NCI-H1048 (cell line): ENCODE data around the gene IQCK.
"Not testable (repeated sequence)": the region's sequence is repeated elsewhere in the genome, so short reads cannot be mapped to it uniquely, and the experiment has no call there.

Experiments used
- DNase-seq: peaks from one replicate; lab custom pipeline; 2025; lab: John Stamatoyannopoulos, UW

The IQCK gene

DNA sequence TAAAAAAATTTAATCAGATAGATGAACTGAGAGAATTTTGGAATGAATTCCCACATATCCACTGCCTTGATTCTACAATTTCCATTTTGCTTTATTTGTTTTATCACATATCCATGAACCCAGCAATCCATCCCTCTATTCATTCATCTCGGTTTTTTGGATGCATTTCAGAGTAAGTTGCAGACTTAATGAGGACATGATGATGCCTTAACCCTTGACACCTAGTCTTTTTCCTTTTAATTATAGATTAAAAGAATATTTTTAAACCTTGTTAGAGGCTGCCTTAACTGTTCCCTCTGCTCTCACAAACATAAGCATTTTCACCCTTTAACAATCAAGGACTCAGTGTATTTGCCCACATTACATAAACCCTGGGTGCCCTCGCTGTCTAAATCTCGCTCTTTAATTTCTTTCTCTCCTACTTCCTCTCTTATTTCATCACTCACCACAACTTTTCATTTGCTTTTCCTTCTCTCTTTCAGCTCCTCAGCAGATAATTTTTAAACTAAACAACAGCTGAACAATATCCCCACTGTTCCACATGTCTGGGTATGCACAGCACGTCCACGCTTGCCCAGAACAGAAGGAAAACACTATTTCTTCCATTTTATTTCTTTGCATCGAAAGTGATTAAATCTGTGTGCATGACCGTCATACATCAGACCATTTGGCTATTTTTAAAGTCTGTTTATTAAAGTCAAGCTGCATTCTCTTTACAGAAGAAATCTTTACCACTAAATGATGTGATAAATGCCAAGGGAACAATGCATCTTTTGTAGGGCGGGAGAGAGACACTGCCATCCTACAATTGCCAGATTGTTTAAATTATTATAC is 39.9 kb downstream of the IQCK start:
- DNase-seq = peak; percentile 1

GRCh38 chr16:19760356-19761060 is 42.4 kb downstream of the IQCK start:
- no peak for DNase-seq

DNA sequence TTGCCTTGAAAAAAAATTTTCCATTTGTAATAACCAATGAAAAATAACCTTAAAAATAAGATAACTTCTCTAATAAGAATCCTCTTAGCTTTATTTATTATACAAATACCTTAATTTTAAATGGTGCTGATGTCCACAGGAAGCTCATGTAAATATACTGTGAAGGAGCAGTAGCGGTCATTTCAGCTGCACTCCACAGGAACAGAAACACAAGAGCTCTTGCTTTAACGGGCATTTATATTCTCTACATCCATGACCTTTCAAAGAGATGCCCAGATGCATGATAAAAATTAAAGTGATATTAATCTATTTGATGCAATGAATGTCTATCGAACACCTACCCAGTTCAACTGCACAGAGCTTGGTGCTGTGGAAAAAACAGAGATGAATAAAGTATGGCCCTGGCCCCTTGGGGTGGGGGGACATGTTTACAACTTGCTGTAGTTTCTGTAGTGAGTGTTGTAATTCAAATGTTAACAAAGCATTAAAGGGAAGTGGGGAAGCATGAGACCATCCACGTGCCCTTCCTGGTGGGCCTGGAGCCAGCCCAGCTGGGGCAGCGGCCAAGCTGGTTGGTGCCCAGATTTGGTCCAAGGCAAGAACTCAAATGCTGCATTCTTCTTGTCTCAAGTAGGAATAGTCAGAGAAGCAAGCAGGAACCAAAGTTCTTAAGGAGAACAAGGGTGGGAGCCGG is 47.9 kb downstream of the IQCK start:
- DNase-seq = no peak

DNA sequence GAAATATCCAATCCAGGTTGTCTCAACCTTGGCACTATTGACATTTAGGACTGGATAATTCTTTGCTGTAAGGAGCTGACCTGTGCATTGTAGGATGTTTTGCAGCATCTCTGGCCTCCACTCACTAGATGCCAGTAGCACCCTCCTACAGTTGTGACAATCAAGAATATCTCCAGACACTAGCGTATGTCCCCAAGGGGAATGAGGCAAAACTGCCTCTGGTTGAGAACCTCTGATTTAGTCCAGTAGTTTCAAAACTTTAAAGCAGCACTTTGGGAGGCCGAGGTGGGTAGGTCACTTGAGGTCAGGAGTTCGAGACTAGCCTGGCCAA is 48.4 kb downstream of the IQCK start:
- no peak for DNase-seq

- DNase-seq = no peak
These were observed 48.9 kb downstream of the IQCK start for GRCh38 chr16:19766988-19767387.

DNA sequence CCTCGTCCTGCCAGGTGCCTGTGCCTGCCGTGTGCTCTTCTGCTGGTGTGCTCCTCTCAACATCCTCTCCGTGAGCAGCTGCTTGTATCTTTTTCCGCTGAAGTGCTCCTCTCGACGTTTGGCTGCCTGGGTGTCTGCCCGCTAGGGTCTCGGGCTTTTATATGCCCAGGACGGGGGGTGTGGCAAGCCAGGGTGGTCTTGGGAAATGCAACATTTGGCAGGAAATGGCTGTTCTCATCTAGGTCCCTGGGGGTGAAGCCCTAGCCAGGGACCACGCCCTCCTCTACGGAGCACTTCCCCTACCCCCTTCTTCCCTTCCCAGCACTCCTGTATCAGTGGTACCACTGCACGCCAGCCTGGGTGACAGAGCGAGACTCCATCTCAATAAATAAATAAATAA is 49.4 kb downstream of the IQCK start:
- no peak for DNase-seq

GRCh38 chr16:19769239-19769638 is 51.2 kb downstream of the IQCK start:
- no peak for DNase-seq

- DNase-seq = no peak
These were observed 53.0 kb downstream of the IQCK start for GRCh38 chr16:19771040-19771439.

- DNase-seq = no peak
These were observed 53.7 kb downstream of the IQCK start for GRCh38 chr16:19771796-19772195.

- DNase-seq = no peak
These were observed 56.0 kb downstream of the IQCK start for GRCh38 chr16:19774024-19774423.

GRCh38 chr16:19776147-19776546 is 58.1 kb downstream of the IQCK start:
- DNase-seq = no peak

- DNase-seq = no peak
These were observed 58.5 kb downstream of the IQCK start for GRCh38 chr16:19776565-19776964.

DNA sequence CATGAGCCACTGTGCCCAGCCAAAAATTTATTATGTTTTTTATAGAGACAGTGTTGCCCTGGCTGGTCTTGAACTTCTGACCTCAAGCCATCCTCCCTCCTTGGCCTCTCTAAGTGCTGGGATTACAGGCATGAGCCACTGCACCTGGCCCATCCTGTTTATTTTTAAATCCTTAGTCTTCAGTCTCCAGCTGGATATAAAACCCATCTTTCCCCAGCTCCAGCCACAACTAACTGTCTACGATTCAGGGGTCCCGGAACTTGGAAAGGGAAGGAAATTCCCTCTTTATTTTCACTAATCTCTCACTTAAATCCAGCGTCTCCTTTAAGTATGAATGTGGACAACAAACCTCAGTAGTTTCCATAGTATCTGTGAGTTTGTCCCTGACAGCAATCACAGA is 62.2 kb downstream of the IQCK start:
- DNase-seq = no peak

DNA sequence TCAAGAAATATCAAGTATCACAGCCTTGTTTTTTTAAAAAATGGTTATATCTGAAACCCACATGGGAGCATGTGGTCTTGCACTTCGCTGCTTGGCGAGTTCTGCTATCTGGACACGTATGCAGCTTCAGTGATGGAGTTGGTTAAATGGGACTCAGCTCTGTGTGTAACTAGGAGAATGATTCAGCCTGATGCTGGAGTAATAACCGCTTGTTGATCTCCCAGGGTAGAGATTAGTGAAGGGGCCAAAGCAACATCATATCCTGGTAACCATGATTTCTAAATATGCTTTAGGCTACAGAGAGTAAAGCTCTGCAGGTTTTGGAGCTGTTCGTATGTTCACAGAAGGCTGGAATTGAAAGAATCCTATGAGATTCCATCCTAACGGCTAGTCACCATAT is 63.2 kb downstream of the IQCK start:
- no peak for DNase-seq

GRCh38 chr16:19783363-19784182 is 65.5 kb downstream of the IQCK start:
- DNase-seq = no peak

GRCh38 chr16:19784183-19784736 is 66.2 kb downstream of the IQCK start:
- DNase-seq = no peak

GRCh38 chr16:19785081-19785480 is 67.0 kb downstream of the IQCK start:
- DNase-seq = no peak

DNA sequence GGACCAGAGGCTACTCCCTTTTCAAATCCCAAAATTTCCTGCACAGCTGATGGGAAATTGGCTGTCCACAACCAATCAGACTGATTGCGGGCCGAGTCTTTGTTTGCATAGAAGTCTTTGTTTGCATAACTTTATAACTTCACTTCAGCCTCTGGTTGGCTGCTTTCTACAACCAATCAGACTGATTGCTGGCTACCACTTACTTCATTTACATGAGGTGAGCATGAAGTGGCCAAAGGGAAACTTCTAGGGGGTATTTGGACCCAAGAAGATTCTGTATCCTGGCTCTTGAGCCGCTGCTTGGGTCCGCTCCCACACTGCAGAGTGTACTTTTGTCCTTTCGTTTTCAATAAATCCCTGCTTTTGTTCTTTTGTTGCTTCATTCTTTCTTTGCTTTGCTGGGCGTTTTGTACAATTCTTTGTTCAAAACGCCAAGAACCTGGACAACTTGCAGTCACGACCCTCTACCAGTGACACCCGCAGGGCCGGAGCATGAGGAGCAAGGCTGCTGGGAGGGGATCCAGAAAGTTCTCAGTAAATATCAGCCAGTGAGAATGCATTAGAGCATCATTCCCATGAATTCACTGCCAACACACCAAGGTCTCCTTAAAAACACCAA is 67.5 kb downstream of the IQCK start:
- DNase-seq = no peak

- DNase-seq = not testable (repeated sequence)
These were observed 83.3 kb downstream of the IQCK start for GRCh38 chr16:19801369-19801768.

GRCh38 chr16:19801824-19802223 is 83.8 kb downstream of the IQCK start:
- not testable (repeated sequence) for DNase-seq

DNA sequence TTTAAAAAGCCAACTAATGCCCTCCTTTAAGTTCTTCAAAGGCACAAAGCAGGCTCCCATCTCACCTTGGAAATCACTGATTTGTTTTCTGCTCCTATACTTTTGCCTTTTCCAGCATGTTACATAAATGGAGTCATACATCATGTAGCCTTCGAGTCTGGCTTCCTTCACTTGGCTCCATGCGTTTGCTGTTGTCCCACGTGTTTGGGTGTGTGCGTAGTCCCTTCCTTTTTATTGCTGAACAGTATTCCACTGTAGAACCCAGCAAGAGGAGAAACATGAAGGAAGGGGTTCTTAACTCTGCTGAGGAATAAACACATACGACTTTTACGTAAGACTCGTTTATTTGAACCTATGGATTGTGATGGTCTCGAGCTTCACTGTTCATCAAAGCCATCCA is 84.5 kb downstream of the IQCK start:
- DNase-seq = no peak
